Neural cell (in vitro differentiated cells): ENCODE data around the gene KIF5A. TPM values are rescaled to one million over a fixed set of nuclear protein-coding genes. Genes with fewer than 3 reads are reported as not detected.

Source experiments
- H2AFZ ChIP-seq: fragments of 200-600, 300-800 bp; sonication (generic), shearing (Covaris generic); 2 replicates; pipeline ENCODE4 v1.6.0; 2014; ENCODE audit warnings: low read depth, mild to moderate bottlenecking, antibody characterized with exemption, low read length, moderate library complexity
- H3F3A ChIP-seq: fragments of 200-600 bp; shearing (Covaris generic); 2 replicates; pipeline ENCODE4 v1.6.1; 2016; ENCODE audit warnings: mild to moderate bottlenecking, moderate library complexity, mixed read lengths, antibody characterized with exemption, low read length; ENCODE audit not compliant: insufficient read depth, poor library complexity, severe bottlenecking
- H3K27ac ChIP-seq: fragments of 200-600, 300-800 bp; sonication (generic), shearing (Covaris generic); 2 replicates; pipeline ENCODE4 v1.5.1; 2014; ENCODE audit warnings: mild to moderate bottlenecking, low read length, moderate library complexity
- H3K27me3 ChIP-seq: fragments of 300-800, 200-600 bp; sonication (generic), shearing (Covaris generic); 2 replicates; pipeline ENCODE4 v1.6.0; 2014; ENCODE audit warnings: mild to moderate bottlenecking, low read depth, low read length, moderate library complexity; ENCODE audit not compliant: insufficient read depth
- H3K36me3 ChIP-seq: fragments of 300-800, 200-600 bp; sonication (generic), shearing (Covaris generic); 2 replicates; pipeline ENCODE4 v1.5.1; 2014; ENCODE audit warnings: mild to moderate bottlenecking, antibody characterized with exemption, low read length, moderate library complexity; ENCODE audit not compliant: insufficient read depth
- H3K4me2 ChIP-seq: fragments of 300-800, 200-600 bp; sonication (generic), shearing (Covaris generic); 2 replicates; pipeline ENCODE4 v1.6.0; 2014; ENCODE audit warnings: mild to moderate bottlenecking, low read length
- H3K4me3 ChIP-seq: fragments of 300-800, 200-600 bp; sonication (generic), shearing (Covaris generic); 2 replicates; pipeline ENCODE4 v1.5.1; 2014; ENCODE audit warnings: mild to moderate bottlenecking, low read length, moderate library complexity
- H3K79me2 ChIP-seq: fragments of 200-600 bp; shearing (Covaris generic); replicated peaks from 2 replicates; pipeline ENCODE4 v1.6.0; 2014; ENCODE audit warnings: mild to moderate bottlenecking, low read length, moderate library complexity; ENCODE audit not compliant: insufficient read depth
- H3K9ac ChIP-seq: fragments of 300-800, 200-600 bp; sonication (generic), shearing (Covaris generic); 2 replicates; pipeline ENCODE4 v1.6.1; 2016; ENCODE audit warnings: mild to moderate bottlenecking, low read length, mixed read lengths
- H3K9me2 ChIP-seq: fragments of 200-600 bp; shearing (Covaris generic); 2 replicates; pipeline ENCODE4 v1.6.1; 2016; ENCODE audit warnings: mild to moderate bottlenecking, low read length, mixed read lengths; ENCODE audit not compliant: insufficient read depth
- H3K9me3 ChIP-seq: fragments of 200-600, 300-800 bp; sonication (generic), shearing (Covaris generic); 2 replicates; pipeline ENCODE4 v1.6.1; 2016; ENCODE audit warnings: mild to moderate bottlenecking, mixed run types, low read length, moderate library complexity, mixed read lengths
- H4K20me1 ChIP-seq: fragments of 200-600 bp; shearing (Covaris generic); 2 replicates; pipeline ENCODE4 v1.6.1; 2016; ENCODE audit warnings: mild to moderate bottlenecking, mixed run types; ENCODE audit not compliant: insufficient read depth
- CTCF ChIP-seq: fragments of 450-650 bp; IDR thresholded peaks from 2 replicates; pipeline ENCODE4 v1.5.1; 2014; ENCODE audit warnings: antibody characterized with exemption, mild to moderate bottlenecking, moderate library complexity; ENCODE audit not compliant: poor library complexity, severe bottlenecking
- EP300 ChIP-seq: fragments of 450-650 bp; conservative IDR thresholded peaks from 2 replicates; pipeline ENCODE4 v1.6.1; 2014; ENCODE audit warnings: antibody characterized with exemption, mild to moderate bottlenecking, moderate library complexity; ENCODE audit not compliant: poor library complexity, severe bottlenecking
- EZH2 ChIP-seq: fragments of 200-600, 300-800 bp; shearing (Covaris generic), sonication (generic); IDR thresholded peaks from 2 replicates; pipeline ENCODE4 v1.6.1; 2014; ENCODE audit warnings: antibody characterized with exemption, low read length, borderline replicate concordance, mild to moderate bottlenecking; ENCODE audit not compliant: insufficient read depth, poor library complexity, severe bottlenecking
- MXI1 ChIP-seq: fragments of 450-650 bp; conservative IDR thresholded peaks from 2 replicates; pipeline ENCODE4 v1.6.1; 2014; ENCODE audit warnings: antibody characterized with exemption, mild to moderate bottlenecking; ENCODE audit not compliant: poor library complexity, severe bottlenecking
- POLR2AphosphoS5 ChIP-seq: IDR thresholded peaks from 2 replicates; pipeline ENCODE4 v1.6.1; 2012
- RAD21 ChIP-seq: fragments of 450-650 bp; conservative IDR thresholded peaks from 2 replicates; pipeline ENCODE4 v1.6.1; 2014; ENCODE audit warnings: antibody characterized with exemption, mild to moderate bottlenecking, moderate library complexity
- REST ChIP-seq: IDR thresholded peaks from 2 replicates; pipeline ENCODE4 v1.6.1; 2012; ENCODE audit warnings: borderline replicate concordance
- SMC3 ChIP-seq: fragments of 450-650 bp; conservative IDR thresholded peaks from 2 replicates; pipeline ENCODE4 v1.6.1; 2014; ENCODE audit warnings: antibody characterized with exemption, mild to moderate bottlenecking, moderate library complexity; ENCODE audit not compliant: poor library complexity
- TAF1 ChIP-seq: IDR thresholded peaks from 2 replicates; pipeline ENCODE4 v1.6.1; 2012; ENCODE audit warnings: low read depth
- polyA plus RNA-seq: library from polyadenylated mRNA; depleted of rRNA; stranded (reverse); fragments of >200 nt; gene quantifications from 2 replicates; pipeline ENCODE4 v1.2.3, GENCODE V29; 2014

KIF5A gene
- polyA plus RNA-seq, 1 donor from 2014 or later, result 58.8 TPM

GRCh38 chr12:57611827-57612710 lies 62.2 kb downstream of the KIF5A start:
- no peaks in the 10 kb centered on the region for H3K79me2 ChIP-seq
- no peaks in the 10 kb centered on the region for H3K36me3 ChIP-seq
- H3K9me2 ChIP-seq, result no peaks in the 10 kb centered on the region
- no peak overlapping the region for H3K4me2 ChIP-seq
- H4K20me1 ChIP-seq, result no peaks in the 10 kb centered on the region
- no peak overlapping the region for H2AFZ ChIP-seq
- H3K9ac ChIP-seq, result peak overlapping the region; percentile 66
- H3K4me3 ChIP-seq, result peak overlapping the region; percentile 69
- no peaks in the 10 kb centered on the region for H3K9me3 ChIP-seq
- no peak overlapping the region for H3K27ac ChIP-seq
- H3F3A ChIP-seq, result no peaks in the 10 kb centered on the region
- no peak for TF ChIP-seq EP300
- TF ChIP-seq EZH2, result no peak
- TF ChIP-seq RAD21, result no peak
- no peak for TF ChIP-seq CTCF
- TF ChIP-seq REST, result no peak
- no peak for TF ChIP-seq POLR2AphosphoS5
- no peak for TF ChIP-seq MXI1
- no peak for TF ChIP-seq SMC3
- TF ChIP-seq TAF1, result no peak
- H3K27me3 ChIP-seq, result peaks cover 13% of the 10 kb centered on the region

GRCh38 chr12:57612711-57613426 lies 63.0 kb downstream of the KIF5A start:
- Histone ChIP-seq H3K36me3 (no peaks in the 10 kb centered on the region), H3K79me2 (no peaks in the 10 kb centered on the region), H3K27ac (no peak overlapping the region), H2AFZ (no peak overlapping the region), H3K4me2 (no peak overlapping the region), H3K9me2 (no peaks in the 10 kb centered on the region), H3K9me3 (no peaks in the 10 kb centered on the region), H3K4me3 (no peak overlapping the region), H4K20me1 (no peaks in the 10 kb centered on the region), H3F3A (no peaks in the 10 kb centered on the region), H3K27me3 (peaks cover 14% of the 10 kb centered on the region), H3K9ac (no peak overlapping the region)
- no peak for TF ChIP-seq MXI1
- TF ChIP-seq SMC3, result no peak
- TF ChIP-seq TAF1, result no peak
- TF ChIP-seq RAD21, result no peak
- no peak for TF ChIP-seq EZH2
- TF ChIP-seq REST, result no peak
- no peak for TF ChIP-seq EP300
- TF ChIP-seq CTCF, result no peak
- no peak for TF ChIP-seq POLR2AphosphoS5
